ENCODE results near the gene ATP1A1. TPM values are rescaled to one million over a fixed set of nuclear protein-coding genes. Genes with fewer than 3 reads are reported as not detected.
A peak's percentile ranks its signal among the peaks of the same experiment; 100 is the strongest.

ATP1A1 gene
- 218 and 261 TPM in 2 replicates for total RNA-seq

DNA sequence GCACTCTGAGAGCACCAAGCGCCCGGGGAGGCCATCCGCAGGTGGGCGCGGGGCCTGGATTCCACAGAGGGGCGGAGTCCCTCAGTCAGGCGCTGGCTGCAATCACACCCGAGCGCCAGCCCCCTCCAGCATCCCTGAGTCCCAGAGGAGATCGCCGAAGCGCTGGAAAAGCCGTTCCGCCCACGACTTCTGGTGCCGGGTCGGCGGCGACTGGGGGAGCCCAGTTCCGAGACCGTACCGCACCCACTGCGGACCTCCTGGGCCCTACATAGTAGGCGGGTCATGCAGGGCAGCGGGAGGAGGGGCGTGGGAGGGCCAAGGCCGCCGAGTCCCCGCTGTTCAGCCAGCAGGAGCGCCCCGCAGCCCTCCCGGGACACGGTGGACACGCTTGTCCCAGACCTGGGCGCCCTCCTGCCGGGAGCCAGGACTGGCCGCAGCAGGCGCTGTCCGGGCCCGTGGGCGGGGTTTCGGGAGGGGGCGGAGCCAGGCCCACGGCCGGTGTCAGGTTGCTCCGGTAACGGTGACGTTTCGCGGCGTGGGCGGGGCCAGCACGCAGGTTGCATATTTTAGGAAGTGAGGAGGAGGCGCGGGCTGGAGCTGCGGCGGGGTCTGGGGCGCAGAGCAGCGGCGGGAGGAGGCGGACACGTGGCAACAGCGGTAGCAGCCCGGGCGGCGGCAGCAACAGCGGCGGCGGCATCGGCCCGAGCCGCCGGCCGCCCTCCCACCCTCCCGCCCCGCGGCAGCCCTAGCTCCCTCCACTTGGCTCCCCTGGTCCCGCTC, at the start of gene ATP1A1:
Gene ATP1A1, plus strand, starts transcription at position 594 of the 780 bp plus-strand sequence. CDS start 268 bp downstream, outside the sequence.
- peak within 1 kb of the TSS; percentile 92 for H3K4me3 ChIP-seq (ENCODE audit: low read depth, low read length)
- DNase-seq (ENCODE audit: low read depth) = no peak
- TF ChIP-seq, protein P1, sequence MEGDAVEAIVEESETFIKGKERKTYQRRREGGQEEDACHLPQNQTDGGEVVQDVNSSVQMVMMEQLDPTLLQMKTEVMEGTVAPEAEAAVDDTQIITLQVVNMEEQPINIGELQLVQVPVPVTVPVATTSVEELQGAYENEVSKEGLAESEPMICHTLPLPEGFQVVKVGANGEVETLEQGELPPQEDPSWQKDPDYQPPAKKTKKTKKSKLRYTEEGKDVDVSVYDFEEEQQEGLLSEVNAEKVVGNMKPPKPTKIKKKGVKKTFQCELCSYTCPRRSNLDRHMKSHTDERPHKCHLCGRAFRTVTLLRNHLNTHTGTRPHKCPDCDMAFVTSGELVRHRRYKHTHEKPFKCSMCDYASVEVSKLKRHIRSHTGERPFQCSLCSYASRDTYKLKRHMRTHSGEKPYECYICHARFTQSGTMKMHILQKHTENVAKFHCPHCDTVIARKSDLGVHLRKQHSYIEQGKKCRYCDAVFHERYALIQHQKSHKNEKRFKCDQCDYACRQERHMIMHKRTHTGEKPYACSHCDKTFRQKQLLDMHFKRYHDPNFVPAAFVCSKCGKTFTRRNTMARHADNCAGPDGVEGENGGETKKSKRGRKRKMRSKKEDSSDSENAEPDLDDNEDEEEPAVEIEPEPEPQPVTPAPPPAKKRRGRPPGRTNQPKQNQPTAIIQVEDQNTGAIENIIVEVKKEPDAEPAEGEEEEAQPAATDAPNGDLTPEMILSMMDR (conservative IDR thresholded peaks at IDR 0.05; ENCODE audit: low read depth, low read length) = no peak

DNA sequence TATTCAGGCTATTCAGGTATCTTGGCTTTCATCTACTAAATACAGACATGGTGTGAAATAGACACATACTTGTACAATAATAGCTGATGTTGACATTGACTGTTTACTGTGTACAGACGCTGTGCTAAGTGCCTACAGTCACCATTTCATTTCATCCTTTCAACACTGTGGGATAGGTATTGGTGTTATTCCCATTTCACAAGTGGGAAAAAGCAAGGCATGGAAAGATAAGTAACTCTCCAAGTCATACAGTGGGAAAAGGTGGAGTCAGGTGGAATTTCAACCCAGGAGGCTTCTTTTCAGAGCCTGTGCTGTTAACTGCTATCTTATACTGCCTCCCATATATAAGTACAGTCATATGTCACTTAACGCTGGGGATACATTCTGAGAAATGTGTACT, 49.6 kb upstream of the ATP1A1 start:
- TF ChIP-seq, protein P1 (conservative IDR thresholded peaks at IDR 0.05; ENCODE audit: low read depth, low read length) = no peak
- H3K4me3 ChIP-seq (ENCODE audit: low read depth, low read length) = no peak overlapping the region
- DNase-seq (ENCODE audit: low read depth) = no peak

DNA sequence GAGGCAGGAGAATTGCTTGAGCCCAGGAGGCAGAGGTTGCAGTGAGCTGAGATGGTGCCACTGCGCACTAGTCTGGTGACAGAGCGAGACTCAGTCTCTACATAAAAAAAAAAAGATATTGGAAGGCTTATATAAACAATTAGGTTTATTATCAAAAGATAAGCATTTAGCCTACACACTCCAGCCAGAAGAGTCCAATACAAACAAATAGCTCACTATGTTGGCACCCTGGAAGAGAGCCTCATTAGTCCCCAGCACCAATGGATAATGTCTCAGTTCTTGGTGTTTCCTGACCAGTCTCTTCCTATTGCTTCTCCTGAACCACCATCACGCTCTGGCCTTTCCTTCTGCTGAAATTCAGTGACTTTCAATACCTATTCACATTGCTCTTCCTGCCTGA, 48.6 kb upstream of the ATP1A1 start:
- TF ChIP-seq, protein P1 (conservative IDR thresholded peaks at IDR 0.05; ENCODE audit: low read depth, low read length) = no peak
- DNase-seq (ENCODE audit: low read depth) = no peak
- no peak overlapping the region for H3K4me3 ChIP-seq (ENCODE audit: low read depth, low read length)

DNA sequence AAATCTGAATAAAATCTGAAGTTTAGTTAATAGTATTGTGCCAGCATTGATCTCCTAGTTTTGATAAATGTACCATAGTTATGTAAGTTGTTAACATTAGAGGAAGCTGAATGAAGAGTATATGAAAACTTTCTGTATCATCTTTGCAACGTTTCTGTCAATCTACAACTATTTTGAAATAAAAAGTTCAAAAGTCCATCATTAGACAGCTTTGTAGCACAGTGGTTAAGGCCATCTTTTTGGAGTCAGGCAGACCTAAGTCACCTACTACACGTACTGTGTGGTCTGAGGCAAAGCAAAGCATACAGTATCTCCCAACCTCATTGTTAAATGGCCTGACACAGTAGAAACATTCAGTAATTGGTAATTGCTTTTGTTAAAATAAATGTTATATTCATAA, 47.9 kb upstream of the ATP1A1 start:
- TF ChIP-seq, protein P1 (conservative IDR thresholded peaks at IDR 0.05; ENCODE audit: low read depth, low read length) = no peak
- DNase-seq (ENCODE audit: low read depth) = no peak
- H3K4me3 ChIP-seq (ENCODE audit: low read depth, low read length) = no peak overlapping the region

DNA sequence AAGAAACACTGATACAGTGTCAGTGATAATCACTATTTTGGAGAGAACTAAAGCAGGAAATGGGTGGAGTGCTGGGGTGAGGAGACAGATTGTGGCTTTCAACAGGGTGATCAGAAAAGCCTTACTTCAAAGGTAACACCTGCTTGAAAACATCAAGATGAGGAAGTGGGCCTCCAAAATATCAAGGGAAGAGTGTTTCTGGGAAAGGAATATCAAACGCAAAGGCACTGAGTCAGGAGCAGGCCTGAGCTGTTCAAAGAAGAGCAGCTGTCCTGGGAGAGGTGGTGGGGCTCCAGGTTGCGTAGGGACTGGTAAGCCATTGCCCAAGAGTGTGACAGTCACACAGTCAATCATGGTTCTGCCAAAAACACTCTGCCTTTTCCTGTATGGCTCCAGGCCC, 47.1 kb upstream of the ATP1A1 start:
- no peak for DNase-seq (ENCODE audit: low read depth)
- no peak overlapping the region for H3K4me3 ChIP-seq (ENCODE audit: low read depth, low read length)
- TF ChIP-seq, protein P1 (conservative IDR thresholded peaks at IDR 0.05; ENCODE audit: low read depth, low read length) = no peak

DNA sequence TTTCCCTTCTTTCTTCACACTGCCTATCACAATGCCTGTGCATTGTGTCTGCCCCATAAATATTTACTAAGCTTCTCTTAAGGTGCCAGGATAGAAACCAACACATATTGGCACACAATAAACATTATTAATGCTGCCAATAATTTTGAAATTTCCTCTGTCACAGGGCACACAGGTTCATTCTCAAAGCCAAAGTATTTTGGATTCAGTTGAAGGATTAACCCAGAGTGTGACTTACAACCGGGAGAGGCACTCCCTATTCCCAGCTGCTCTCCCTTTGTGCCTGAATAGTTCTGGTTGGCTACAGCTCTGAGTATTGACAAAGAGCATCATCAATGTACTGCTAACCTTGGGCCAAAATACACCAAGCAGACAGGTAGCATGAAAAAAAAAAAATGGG, 46.6 kb upstream of the ATP1A1 start:
- no peak overlapping the region for H3K4me3 ChIP-seq (ENCODE audit: low read depth, low read length)
- TF ChIP-seq, protein P1 (conservative IDR thresholded peaks at IDR 0.05; ENCODE audit: low read depth, low read length) = no peak
- no peak for DNase-seq (ENCODE audit: low read depth)

DNA sequence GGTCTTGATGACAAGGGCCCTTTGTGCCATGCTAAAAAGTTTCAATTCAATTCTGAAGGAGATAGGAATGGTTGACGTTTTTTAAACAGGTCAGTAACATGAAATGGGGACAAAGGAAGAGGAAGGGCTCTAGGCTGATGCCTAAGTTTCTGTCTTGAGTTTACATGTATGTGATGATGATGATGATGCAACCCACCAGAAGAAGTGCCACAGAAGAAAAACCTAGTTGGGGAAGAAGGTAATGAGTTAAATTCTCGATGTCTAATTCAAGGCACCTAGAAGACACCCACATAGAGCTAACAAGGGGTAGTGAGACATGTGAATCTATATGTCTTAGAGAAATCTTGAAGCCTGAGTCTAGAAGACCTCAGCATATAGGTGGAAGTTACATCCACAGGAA, 44.4 kb upstream of the ATP1A1 start:
- H3K4me3 ChIP-seq (ENCODE audit: low read depth, low read length) = no peak overlapping the region

More for the DNA sequence above, 44.4 kb upstream of the ATP1A1 start:
- no peak for DNase-seq (ENCODE audit: low read depth)
- TF ChIP-seq, protein P1 (conservative IDR thresholded peaks at IDR 0.05; ENCODE audit: low read depth, low read length) = no peak

All from epithelial cell of proximal tubule (primary cell).